Measurements from ENCODE around the gene NUP85.

NUP85 gene

GRCh38 chr17:75241143-75241430 is 35.6 kb downstream of the NUP85 start:
- TF ChIP-seq SIN3A (IDR thresholded peaks at IDR 0.05; ENCODE audit: borderline replicate concordance, insufficient read depth, low read length) (no peak), POLR2AphosphoS5 (IDR thresholded peaks at IDR 0.05; ENCODE audit: low read depth, low read length) (no peak), TAF1 (IDR thresholded peaks at IDR 0.05; ENCODE audit: borderline replicate concordance, insufficient read depth, low read length) (no peak), FOXP2 (optimal IDR thresholded peaks at IDR 0.05; ENCODE audit: borderline replicate concordance, extremely low read depth, extremely low read length, insufficient read depth) (no peak), REST (IDR thresholded peaks at IDR 0.05; ENCODE audit: insufficient read depth in 1 of 2, low read depth in 2 of 2, low read length in 2 of 2) (no peak)

- TF ChIP-seq TAF1 (IDR thresholded peaks at IDR 0.05; ENCODE audit: borderline replicate concordance, insufficient read depth, low read length) (no peak), SIN3A (IDR thresholded peaks at IDR 0.05; ENCODE audit: borderline replicate concordance, insufficient read depth, low read length) (no peak), FOXP2 (optimal IDR thresholded peaks at IDR 0.05; ENCODE audit: borderline replicate concordance, extremely low read depth, extremely low read length, insufficient read depth) (no peak), POLR2AphosphoS5 (IDR thresholded peaks at IDR 0.05; ENCODE audit: low read depth, low read length) (no peak), REST (IDR thresholded peaks at IDR 0.05; ENCODE audit: insufficient read depth in 1 of 2, low read depth in 2 of 2, low read length in 2 of 2) (no peak)
These were observed 36.0 kb downstream of the NUP85 start for GRCh38 chr17:75241502-75241901.

- TF ChIP-seq POLR2AphosphoS5 (IDR thresholded peaks at IDR 0.05; ENCODE audit: low read depth, low read length) (no peak), TAF1 (IDR thresholded peaks at IDR 0.05; ENCODE audit: borderline replicate concordance, insufficient read depth, low read length) (no peak), FOXP2 (optimal IDR thresholded peaks at IDR 0.05; ENCODE audit: borderline replicate concordance, extremely low read depth, extremely low read length, insufficient read depth) (no peak), SIN3A (IDR thresholded peaks at IDR 0.05; ENCODE audit: borderline replicate concordance, insufficient read depth, low read length) (no peak), REST (IDR thresholded peaks at IDR 0.05; ENCODE audit: insufficient read depth in 1 of 2, low read depth in 2 of 2, low read length in 2 of 2) (no peak)
These were observed 36.5 kb downstream of the NUP85 start for GRCh38 chr17:75241996-75242460.

- TF ChIP-seq REST (IDR thresholded peaks at IDR 0.05; ENCODE audit: insufficient read depth in 1 of 2, low read depth in 2 of 2, low read length in 2 of 2) (no peak), FOXP2 (optimal IDR thresholded peaks at IDR 0.05; ENCODE audit: borderline replicate concordance, extremely low read depth, extremely low read length, insufficient read depth) (no peak), TAF1 (IDR thresholded peaks at IDR 0.05; ENCODE audit: borderline replicate concordance, insufficient read depth, low read length) (no peak), SIN3A (IDR thresholded peaks at IDR 0.05; ENCODE audit: borderline replicate concordance, insufficient read depth, low read length) (no peak), POLR2AphosphoS5 (IDR thresholded peaks at IDR 0.05; ENCODE audit: low read depth, low read length) (no peak)
These were observed 37.1 kb downstream of the NUP85 start for GRCh38 chr17:75242461-75243042.
